ENCODE data around the gene NUDT14. TPM values are rescaled to one million over a fixed set of nuclear protein-coding genes. Genes with fewer than 3 reads are reported as not detected.

The NUDT14 gene
- total RNA-seq, 1 donor from 2014 or later: 15.2 TPM

GRCh38 chr14:105149146-105149781 lies 31.8 kb downstream of the NUDT14 start:
- Mint-ChIP-seq H3K36me3 (ENCODE audit: low read depth) (no peaks in the 10 kb centered on the region), H3K9me3 (no peaks in the 10 kb centered on the region), H3K4me3 (no peak overlapping the region), H3K4me1 (no peaks in the 10 kb centered on the region), H3K27me3 (no peaks in the 10 kb centered on the region), H3K27ac (no peak overlapping the region)
- no peak for ATAC-seq (ENCODE audit: low read depth)
- TF ChIP-seq, protein P1, sequence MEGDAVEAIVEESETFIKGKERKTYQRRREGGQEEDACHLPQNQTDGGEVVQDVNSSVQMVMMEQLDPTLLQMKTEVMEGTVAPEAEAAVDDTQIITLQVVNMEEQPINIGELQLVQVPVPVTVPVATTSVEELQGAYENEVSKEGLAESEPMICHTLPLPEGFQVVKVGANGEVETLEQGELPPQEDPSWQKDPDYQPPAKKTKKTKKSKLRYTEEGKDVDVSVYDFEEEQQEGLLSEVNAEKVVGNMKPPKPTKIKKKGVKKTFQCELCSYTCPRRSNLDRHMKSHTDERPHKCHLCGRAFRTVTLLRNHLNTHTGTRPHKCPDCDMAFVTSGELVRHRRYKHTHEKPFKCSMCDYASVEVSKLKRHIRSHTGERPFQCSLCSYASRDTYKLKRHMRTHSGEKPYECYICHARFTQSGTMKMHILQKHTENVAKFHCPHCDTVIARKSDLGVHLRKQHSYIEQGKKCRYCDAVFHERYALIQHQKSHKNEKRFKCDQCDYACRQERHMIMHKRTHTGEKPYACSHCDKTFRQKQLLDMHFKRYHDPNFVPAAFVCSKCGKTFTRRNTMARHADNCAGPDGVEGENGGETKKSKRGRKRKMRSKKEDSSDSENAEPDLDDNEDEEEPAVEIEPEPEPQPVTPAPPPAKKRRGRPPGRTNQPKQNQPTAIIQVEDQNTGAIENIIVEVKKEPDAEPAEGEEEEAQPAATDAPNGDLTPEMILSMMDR (IDR thresholded peaks at IDR 0.05): no peak
- ChIA-PET POLR2A (no interaction called here), CTCF (no interaction called here)
- intact Hi-C loops (cut with micrococcal nuclease): no loop called here
- no peak for DNase-seq

GRCh38 chr14:105148604-105149145 lies 32.4 kb downstream of the NUDT14 start:
- Mint-ChIP-seq H3K27ac (no peak overlapping the region), H3K27me3 (no peaks in the 10 kb centered on the region)
- POLR2A ChIA-PET: no interaction called here

DNA sequence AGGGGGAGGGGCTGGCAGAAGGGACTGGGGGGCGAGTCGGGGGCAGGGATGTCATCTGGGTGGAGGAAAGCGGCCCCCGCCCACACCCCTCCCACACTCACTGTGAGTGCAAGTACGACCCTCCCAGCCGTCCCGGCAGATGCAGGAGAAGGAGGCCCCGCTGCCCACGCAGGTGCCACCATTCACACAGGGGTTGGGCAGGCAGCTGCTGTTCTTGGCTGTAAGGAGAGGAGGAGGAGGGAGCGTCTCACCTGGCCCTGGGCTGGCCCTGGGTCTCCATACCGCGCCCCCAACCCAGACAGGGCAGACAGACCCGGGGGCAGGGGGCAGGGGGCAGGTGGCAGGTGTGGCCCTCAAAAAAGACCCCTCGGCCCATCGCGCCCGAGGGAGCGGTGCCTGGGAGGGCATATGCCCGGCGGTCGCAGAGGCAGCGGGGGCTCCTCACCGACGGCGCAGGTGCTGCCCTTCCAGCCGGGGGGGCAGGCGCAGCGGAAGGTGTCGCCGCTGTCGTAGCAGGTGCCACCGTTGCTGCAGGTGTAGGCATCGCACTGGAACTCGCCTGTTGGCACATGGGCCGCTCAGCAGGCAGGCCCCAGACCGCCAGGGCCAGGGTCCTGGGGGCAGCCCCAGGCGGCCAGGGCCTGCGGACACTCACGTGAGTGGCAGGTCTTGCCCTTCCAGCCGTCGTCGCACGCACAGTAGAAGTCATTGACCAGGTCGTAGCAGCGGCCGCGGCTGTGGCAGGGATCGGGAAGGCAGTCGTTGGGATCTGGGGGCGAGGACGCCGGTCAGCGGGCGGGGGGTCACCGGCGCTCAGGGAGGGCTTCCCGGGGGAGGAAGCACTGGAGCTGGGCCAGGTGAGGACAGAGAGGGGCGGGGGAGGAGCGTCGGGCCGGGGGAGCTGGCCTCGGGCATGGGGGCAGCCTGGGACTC lies 33.2 kb downstream of the NUDT14 start:
- intact Hi-C loops (cut with micrococcal nuclease): no loop called here

More at GRCh38 chr14:105148604-105149145, 32.4 kb downstream of the NUDT14 start:
- Mint-ChIP-seq H3K9me3 (no peaks in the 10 kb centered on the region), H3K4me1 (no peaks in the 10 kb centered on the region), H3K36me3 (ENCODE audit: low read depth) (no peaks in the 10 kb centered on the region), H3K4me3 (no peak overlapping the region)
- no peak for DNase-seq
- ATAC-seq (ENCODE audit: low read depth): no peak
- TF ChIP-seq, protein P1 (IDR thresholded peaks at IDR 0.05): no peak
- CTCF ChIA-PET: no interaction called here
- intact Hi-C loops (cut with micrococcal nuclease): no loop called here

GRCh38 chr14:105146976-105147635 lies 34.0 kb downstream of the NUDT14 start:
- Mint-ChIP-seq H3K4me3 (no peak overlapping the region), H3K9me3 (no peaks in the 10 kb centered on the region), H3K27ac (no peak overlapping the region), H3K4me1 (no peaks in the 10 kb centered on the region), H3K27me3 (no peaks in the 10 kb centered on the region), H3K36me3 (ENCODE audit: low read depth) (no peaks in the 10 kb centered on the region)
- ChIA-PET CTCF (no interaction called here), POLR2A (no interaction called here)
- no peak for DNase-seq
- TF ChIP-seq, protein P1 (IDR thresholded peaks at IDR 0.05): no peak
- intact Hi-C loops (cut with micrococcal nuclease): no loop called here
- ATAC-seq (ENCODE audit: low read depth): no peak

More for the DNA sequence above, 33.2 kb downstream of the NUDT14 start:
- TF ChIP-seq, protein P1 (IDR thresholded peaks at IDR 0.05): no peak
- Mint-ChIP-seq H3K27me3 (no peaks in the 10 kb centered on the region), H3K27ac (no peak overlapping the region), H3K4me3 (no peak overlapping the region), H3K36me3 (ENCODE audit: low read depth) (no peaks in the 10 kb centered on the region), H3K4me1 (no peaks in the 10 kb centered on the region), H3K9me3 (no peaks in the 10 kb centered on the region)
- CTCF ChIA-PET: no interaction called here
- no peak for ATAC-seq (ENCODE audit: low read depth)
- POLR2A ChIA-PET: no interaction called here
- no peak for DNase-seq
